NOMO-1 (cell line): ENCODE data around the gene ST6GALNAC5.

Experiments
- DNase-seq, 2 experiments: peaks; one replicate each; lab custom pipeline; 2025; ENCODE audit not compliant: unreplicated experiment in 2 of 2; lab: John Stamatoyannopoulos, UW

ST6GALNAC5 gene

DNA sequence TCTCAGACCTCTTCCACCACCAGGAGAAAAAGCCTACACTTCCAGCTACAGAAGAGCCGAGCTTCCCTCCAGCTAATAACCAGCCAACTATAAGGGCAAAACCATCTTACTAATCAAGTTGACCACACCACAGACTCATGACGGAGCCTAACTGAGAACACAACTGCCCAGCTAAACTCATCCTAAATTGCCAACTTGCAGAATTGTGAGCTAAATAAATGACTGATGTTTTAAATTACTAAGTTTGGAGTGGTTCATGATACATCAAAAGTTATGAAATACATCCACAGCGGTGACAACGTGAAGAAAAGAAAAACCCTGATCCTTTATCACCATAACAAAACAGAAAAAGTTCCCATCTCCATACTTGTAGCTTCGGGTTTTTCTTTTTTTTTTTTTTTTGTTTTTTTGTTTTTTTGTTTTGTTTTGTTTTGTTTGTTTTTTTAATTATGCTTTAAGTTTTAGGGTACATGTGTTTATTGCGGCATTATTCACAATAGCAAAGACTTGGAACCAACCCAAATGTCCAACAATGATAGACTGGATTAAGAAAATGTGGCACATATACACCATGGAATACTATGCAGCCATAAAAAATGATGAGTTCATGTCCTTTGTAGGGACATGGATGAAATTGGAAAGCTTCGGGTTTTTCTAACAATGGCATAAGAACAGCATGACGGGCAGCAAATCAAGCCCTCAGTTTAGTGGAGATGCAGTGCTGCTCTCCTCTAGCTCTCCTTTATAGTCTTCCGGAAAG, 229.4 kb downstream of the ST6GALNAC5 start:
- DNase-seq, result no peak

DNA sequence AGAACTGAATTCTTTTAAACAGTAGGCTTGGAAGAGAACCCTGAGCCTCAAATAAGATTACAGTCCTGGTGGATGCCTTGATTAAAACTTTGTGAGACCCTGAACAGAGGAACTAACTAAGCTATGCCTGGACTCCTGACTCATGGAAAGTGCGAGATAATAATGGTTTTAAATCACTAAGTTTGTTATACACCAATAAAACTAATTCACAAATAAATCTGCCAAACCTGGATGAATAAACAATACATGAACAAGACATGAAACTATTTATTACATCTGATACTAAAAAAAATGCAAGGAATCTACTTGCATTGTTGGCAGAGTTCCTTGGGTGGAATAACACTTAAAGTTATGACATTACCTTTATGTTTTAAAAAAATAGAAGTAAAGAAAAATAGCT, 233.6 kb downstream of the ST6GALNAC5 start:
- no peak for DNase-seq

DNA sequence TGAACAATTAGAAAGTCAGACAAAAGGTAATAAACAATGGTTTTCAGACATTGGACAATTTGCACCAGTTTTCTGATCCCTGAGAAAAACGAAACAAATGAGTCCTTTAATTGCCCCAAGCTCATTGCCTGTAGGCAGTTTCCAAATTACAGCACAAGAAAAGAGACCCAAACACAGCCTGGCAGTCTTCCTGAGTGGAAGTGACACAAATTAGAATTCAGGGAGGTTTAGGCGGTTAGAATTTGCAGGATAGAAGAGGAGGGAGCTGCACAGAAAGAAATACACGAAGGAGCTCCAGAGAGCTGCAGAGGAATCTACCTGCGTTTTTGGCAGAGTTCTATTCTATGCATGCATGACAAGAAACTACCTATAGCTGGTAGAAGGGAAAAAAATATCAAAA, 236.2 kb downstream of the ST6GALNAC5 start:
- no peak for DNase-seq

DNA sequence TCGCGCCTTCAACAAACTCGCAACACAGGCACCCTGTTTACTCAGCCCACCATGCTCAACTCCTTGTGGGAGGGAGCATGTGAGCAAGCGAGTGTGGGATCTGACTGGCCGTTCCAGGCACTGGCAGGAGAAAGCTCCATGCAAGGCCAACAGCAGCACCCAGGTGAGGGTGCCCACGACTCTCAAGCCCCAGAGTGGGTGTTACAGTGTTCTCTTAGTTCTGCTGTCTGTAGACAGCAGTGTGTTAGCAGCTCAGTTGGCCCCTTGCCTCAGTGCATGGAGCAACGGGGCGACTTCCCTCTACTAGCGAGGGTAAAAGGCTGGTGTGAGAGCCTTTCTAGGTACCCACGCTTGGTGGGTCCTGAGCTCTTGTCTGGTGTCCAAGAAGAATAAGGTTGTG, 237.4 kb downstream of the ST6GALNAC5 start:
- DNase-seq, result no peak
